Head of caudate nucleus (tissue), 42 donors: ENCODE results near the gene PCED1B.
A peak's percentile ranks its signal among the peaks of the same experiment; 100 is the strongest.
"Not testable (repeated sequence)": the region's sequence is repeated elsewhere in the genome, so short reads cannot be mapped to it uniquely, and the experiment has no call there.

ENCODE experiments used
- DNase-seq, 42 donors: peaks; one replicate each; pipeline versions ENCODE4 v3.0.0 to v3.0.0-alpha.2; 2020 to 2021; ENCODE audit warnings: mixed read lengths in 7 of 42
- intact Hi-C: fragments of 100-400 bp; cut with DNase I; formaldehyde crosslinking; loops from one replicate; pipeline ENCODE4 v1.15.0; 2022

PCED1B gene

GRCh38 chr12:47152095-47152494, 72.7 kb downstream of the PCED1B start:
- intact Hi-C loops, result no loop called here

DNA sequence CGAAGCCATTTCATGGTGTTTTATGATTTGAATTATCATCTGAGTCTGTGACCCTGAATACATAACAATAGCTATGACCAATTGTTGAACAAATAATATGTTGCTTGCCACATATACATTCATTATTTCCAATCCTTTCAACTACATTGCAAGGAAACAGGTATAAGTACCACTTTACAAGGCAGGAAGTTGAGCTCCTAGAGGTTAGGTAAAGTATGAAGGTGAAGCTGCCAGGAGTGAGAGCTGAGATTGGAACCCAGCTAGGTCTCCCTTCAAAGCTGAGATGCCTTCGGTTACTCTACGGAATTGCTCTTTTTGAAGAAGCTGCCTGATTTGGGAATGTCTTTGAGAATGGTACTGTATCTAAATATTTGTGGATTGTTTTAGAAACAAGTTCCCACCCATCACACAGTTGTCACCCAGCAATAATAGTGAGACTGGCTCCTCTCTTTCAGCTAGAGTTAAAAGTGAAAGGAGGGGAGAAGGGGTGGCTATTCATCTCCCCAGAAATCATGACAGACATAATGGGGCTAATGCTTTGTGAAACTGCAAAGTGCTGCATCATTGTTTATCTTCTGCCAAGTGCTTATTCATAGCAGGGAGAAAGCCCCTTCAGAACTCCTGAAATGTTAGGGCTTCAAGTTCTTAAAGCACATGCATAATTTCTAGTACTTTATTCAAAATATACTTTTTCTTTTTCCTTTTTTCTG, 76.2 kb downstream of the PCED1B start:
- intact Hi-C loops, result no loop called here
- peak in 1 of 42 donors; percentile 17 for DNase-seq

More at GRCh38 chr12:47152095-47152494, 72.7 kb downstream of the PCED1B start:
- DNase-seq, result no peak

GRCh38 chr12:47156167-47156736, 76.8 kb downstream of the PCED1B start:
- intact Hi-C loops, result no loop called here
- DNase-seq, result peak in 9 of 42 donors; percentile 1 to 53 (median 15)

DNA sequence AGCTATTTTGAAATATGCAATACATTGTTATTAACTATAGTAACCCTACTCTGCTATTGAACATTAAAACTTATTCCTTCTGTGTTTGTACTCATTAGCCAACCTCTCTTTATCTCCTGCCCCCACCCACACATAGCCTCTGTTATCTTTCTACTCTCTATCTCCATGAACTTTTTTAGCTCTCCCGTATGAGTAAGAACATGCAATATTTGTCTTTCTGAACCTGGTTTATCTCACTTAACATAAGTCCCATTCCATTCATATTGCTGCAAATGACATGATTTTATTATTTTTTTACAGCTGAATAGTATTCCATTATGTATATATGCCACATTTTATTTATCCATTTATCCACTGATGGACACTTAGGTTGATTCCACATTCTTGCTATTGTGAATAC, 79.4 kb downstream of the PCED1B start:
- no peak for DNase-seq
- intact Hi-C loops, result no loop called here

- DNase-seq, result no peak
- intact Hi-C loops, result no loop called here
Observed at GRCh38 chr12:47159348-47159747, 79.9 kb downstream of the PCED1B start.

- intact Hi-C loops, result no loop called here
- no peak for DNase-seq
Observed at GRCh38 chr12:47160316-47161244, 81.2 kb downstream of the PCED1B start.

- no peak for DNase-seq
- intact Hi-C loops, result no loop called here
Observed at GRCh38 chr12:47164116-47164515, 84.7 kb downstream of the PCED1B start.

DNA sequence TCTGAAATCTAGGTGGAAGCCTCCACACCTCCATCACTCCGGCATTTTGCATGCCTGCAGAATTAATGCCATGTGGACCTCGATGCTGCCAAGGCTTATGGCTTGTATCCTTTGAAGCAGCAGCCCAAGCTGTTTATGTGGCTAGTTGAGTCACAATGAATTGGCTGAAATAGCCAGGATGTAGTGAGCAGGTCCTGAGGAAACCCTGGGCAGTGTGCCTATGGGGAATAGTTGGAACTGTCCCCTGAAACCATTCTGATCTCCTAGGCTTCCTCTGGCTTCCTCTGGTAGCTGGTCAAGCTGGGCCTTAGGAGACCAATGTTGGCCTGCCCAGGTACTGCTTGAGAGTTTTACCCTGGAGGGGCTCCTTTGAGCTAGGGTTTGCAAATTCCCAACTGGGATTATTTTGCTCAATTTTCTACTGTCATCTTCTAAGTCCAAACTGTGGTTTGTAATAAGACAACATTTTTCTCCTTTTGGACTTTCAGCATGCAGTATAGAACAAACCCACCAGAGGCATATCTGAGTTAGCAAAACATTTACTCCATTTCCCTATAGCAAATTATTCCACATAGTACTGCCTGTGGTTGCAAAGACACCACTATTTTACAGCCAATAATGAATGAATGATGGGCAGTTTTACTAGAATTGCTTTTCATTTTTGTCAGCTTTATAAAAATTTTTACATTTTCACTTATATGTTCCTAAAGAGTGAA, 85.5 kb downstream of the PCED1B start:
- intact Hi-C loops, result no loop called here
- DNase-seq, result peak in 2 of 42 donors; percentile 15 to 41

- intact Hi-C loops, result no loop called here
- DNase-seq, result no peak
Observed at GRCh38 chr12:47165934-47166333, 86.5 kb downstream of the PCED1B start.

DNA sequence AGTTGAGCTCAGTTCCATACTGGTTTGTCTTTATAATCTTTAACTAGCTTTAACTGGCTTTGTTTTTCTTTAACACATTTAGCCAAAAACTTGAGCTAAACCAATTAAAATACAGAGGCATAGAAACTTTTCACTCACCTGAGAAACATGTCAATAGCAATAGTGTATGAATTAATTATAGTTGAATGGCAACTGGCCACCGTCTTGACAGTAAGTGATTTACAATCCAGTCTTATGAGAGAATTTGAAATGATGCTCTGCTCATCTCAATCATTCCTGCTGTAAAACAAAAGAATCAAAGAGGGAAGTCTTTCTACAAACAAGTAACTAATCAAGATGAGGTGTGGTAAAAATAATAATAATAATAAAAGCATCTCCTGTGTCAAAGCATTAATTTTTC, 86.9 kb downstream of the PCED1B start:
- no peak for DNase-seq
- intact Hi-C loops, result no loop called here

- DNase-seq, intact Hi-C loops: not testable (repeated sequence)
Observed at GRCh38 chr12:47170281-47170680, 90.9 kb downstream of the PCED1B start.

DNA sequence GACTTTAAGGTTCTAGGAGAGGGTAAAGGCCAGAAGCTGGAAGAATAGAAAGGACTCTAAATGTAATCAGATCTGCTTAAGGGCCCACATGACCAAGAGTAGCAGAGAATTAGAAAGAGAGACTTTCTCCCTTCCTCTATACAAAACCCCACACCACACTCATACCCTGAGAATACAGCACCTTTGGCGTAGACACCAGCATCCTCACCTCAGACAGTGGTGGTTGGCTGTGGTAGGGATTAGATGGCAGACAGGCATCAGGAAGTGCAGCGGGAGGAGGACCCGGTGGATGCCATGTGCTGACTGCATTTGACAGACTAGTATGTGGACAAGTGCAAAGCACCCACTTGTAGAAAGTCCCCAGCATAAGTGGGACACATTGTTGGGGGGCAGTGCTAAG, 98.6 kb downstream of the PCED1B start:
- intact Hi-C loops, result no loop called here
- DNase-seq, result no peak

DNA sequence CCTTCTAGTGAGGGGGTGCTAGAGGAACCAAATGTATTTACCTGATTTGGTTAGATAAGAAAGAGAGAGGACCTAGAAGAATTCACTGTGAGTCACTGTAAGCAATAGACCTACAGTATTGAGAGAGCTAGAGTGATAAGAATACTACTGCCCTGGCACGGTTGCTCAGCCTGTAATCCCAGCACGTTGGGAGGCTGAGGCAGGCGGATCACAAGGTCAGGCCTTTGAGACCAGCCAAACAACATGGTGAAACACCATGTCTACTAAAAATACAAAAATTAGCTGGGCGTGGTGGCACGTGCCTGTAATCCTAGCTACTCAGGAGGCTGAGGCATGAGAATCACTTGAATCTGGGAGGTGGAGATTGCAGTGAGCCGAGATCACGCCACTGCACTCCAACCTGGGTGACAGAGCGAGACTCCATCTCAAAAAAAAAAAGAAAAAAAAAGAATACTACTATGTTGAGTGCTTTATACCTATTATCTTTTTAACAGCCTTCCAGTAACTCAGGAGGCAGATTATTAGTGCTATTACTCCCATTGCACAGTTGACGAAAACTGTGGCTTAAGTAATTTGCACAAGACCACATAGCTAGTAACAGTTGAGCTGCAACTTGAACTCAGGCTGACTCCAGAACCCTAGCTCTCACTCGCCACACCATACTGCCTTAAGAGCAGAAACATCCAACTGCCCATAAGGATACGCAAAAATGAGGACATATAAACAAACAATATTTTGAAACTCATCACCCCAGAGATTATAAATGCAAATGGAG, 102.9 kb downstream of the PCED1B start:
- DNase-seq, intact Hi-C loops: not testable (repeated sequence)

DNA sequence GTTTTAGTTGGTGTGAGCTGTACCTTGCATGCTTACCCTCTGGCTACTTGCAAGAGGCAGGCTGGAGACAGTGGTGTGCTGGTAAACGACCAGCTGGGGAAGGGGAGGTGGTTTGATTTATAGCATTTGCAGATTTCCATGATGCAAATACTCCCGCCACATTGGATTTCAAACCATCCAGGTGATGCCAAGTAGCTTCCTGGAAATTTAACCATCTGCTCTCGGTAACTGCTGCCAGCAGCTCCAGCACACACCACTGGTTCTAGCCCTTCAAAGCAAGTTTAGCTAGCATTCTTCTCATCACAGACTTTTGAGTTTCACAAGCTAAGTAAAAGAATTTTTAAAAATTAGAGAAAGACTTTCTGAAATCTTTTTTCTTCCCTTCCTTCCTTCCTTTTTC, 104.8 kb downstream of the PCED1B start:
- no peak for DNase-seq
- intact Hi-C loops, result no loop called here

DNA sequence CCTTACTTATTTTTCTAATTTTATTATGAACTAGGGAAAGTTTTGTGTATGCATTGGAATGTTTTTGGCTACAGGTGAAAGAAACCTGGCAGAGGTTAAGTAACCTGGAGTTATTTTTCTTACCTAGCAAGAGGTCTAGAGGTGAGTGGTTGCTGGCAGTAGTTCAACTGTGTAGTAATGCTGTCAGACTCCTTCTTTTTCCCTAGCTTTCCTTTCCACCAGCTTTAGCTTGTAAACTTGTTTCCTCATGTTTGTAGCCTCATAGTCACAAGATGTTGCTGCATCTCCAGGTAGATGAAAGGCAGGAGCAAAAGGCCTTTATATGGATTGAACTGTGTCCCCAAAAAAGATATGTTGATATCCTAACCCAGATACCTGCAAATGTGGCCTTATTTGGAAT, 105.4 kb downstream of the PCED1B start:
- intact Hi-C loops, result no loop called here

GRCh38 chr12:47186246-47186645, 106.8 kb downstream of the PCED1B start:
- DNase-seq, result no peak
- intact Hi-C loops, result no loop called here

More for the DNA sequence above, 105.4 kb downstream of the PCED1B start:
- no peak for DNase-seq

GRCh38 chr12:47188576-47189441, 109.4 kb downstream of the PCED1B start:
- DNase-seq, result no peak
- intact Hi-C loops, result no loop called here

DNA sequence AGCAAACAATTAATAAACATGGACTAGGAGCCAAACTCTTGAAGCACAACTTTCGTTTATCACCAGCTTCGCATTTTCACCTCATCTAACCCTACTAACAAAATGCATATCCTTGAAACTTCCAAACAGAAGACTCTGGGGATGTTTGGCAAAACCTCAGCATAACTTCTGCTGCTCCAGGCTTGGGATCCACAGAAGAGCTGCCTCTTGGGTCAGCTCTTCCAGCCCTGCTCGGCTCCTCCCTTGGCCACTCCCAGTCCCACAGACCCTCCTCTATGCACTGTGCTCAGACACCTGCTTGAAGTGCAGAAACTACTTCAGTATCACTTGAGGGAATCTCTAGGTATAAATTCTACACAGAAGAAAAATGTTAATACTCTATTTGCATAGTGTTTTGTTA, 110.3 kb downstream of the PCED1B start:
- intact Hi-C loops, result no loop called here
- DNase-seq, result no peak
